HG02973 (cell line): Measurements from ENCODE around the gene PHOSPHO1.
A peak's percentile ranks its signal among the peaks of the same experiment; 100 is the strongest.
"Not testable (repeated sequence)": the region's sequence is repeated elsewhere in the genome, so short reads cannot be mapped to it uniquely, and the experiment has no call there.

Source experiments
- ATAC-seq: cut with Tn5 transposase; IDR thresholded peaks from one replicate; pipeline ENCODE4 v1.9.1; 2021; ENCODE audit warnings: moderate library complexity; ENCODE audit not compliant: unreplicated experiment

PHOSPHO1 gene

GRCh38 chr17:49230636-49231562 lies at the start of gene PHOSPHO1:
TSS of gene PHOSPHO1 (minus strand) at chr17:49230787. CDS start at chr17:49226691, 4,096 bp downstream.
- ATAC-seq = peak; percentile 85

- no peak for ATAC-seq
Measured at GRCh38 chr17:49280061-49280460, 49.5 kb upstream of the PHOSPHO1 start.

GRCh38 chr17:49279263-49280015 lies 48.9 kb upstream of the PHOSPHO1 start:
- ATAC-seq = not testable (repeated sequence)

- ATAC-seq = no peak
Measured at GRCh38 chr17:49278076-49278475, 47.5 kb upstream of the PHOSPHO1 start.

- ATAC-seq = no peak
Measured at GRCh38 chr17:49277638-49278037, 47.1 kb upstream of the PHOSPHO1 start.

GRCh38 chr17:49275981-49276380 lies 45.4 kb upstream of the PHOSPHO1 start:
- not testable (repeated sequence) for ATAC-seq

GRCh38 chr17:49269356-49269755 lies 38.8 kb upstream of the PHOSPHO1 start:
- no peak for ATAC-seq

- no peak for ATAC-seq
Measured at GRCh38 chr17:49267912-49268311, 37.3 kb upstream of the PHOSPHO1 start.

GRCh38 chr17:49266233-49266632 lies 35.6 kb upstream of the PHOSPHO1 start:
- ATAC-seq = no peak

GRCh38 chr17:49261540-49261939 lies 31.0 kb upstream of the PHOSPHO1 start:
- not testable (repeated sequence) for ATAC-seq

- ATAC-seq = no peak
Measured at GRCh38 chr17:49260817-49261291, 30.3 kb upstream of the PHOSPHO1 start.

- ATAC-seq = no peak
Measured at GRCh38 chr17:49260011-49260816, 29.6 kb upstream of the PHOSPHO1 start.

GRCh38 chr17:49259663-49260010 lies 29.1 kb upstream of the PHOSPHO1 start:
- ATAC-seq = no peak

GRCh38 chr17:49258394-49258793 lies 27.8 kb upstream of the PHOSPHO1 start:
- no peak for ATAC-seq

- no peak for ATAC-seq
Measured at GRCh38 chr17:49255125-49255524, 24.5 kb upstream of the PHOSPHO1 start.

GRCh38 chr17:49254066-49254465 lies 23.5 kb upstream of the PHOSPHO1 start:
- no peak for ATAC-seq

- ATAC-seq = no peak
Measured at GRCh38 chr17:49252148-49252695, 21.6 kb upstream of the PHOSPHO1 start.

- ATAC-seq = no peak
Measured at GRCh38 chr17:49249890-49250522, 19.4 kb upstream of the PHOSPHO1 start.

- no peak for ATAC-seq
Measured at GRCh38 chr17:49249292-49249794, 18.8 kb upstream of the PHOSPHO1 start.

- no peak for ATAC-seq
Measured at GRCh38 chr17:49247944-49248343, 17.4 kb upstream of the PHOSPHO1 start.
